ENCODE results near the gene TAF1D. TPM values are rescaled to one million over a fixed set of nuclear protein-coding genes. Genes with fewer than 3 reads are reported as not detected.
A peak's percentile ranks its signal among the peaks of the same experiment; 100 is the strongest.
"Not testable (repeated sequence)": the region's sequence is repeated elsewhere in the genome, so short reads cannot be mapped to it uniquely, and the experiment has no call there.

Gene TAF1D
- total RNA-seq, 1 donor from 2014 or later, result 131 TPM

GRCh38 chr11:93753241-93753640 lies 11.9 kb upstream of the TAF1D start:
- Mint-ChIP-seq H3K4me1 (ENCODE audit: unreplicated experiment) (peaks cover 3% of the 10 kb centered on the region), H3K36me3 (ENCODE audit: low read depth, unreplicated experiment) (peaks cover 9% of the 10 kb centered on the region), H3K9me3 (ENCODE audit: unreplicated experiment) (no peaks in the 10 kb centered on the region), H3K27me3 (ENCODE audit: unreplicated experiment) (no peaks in the 10 kb centered on the region), H3K27ac (ENCODE audit: unreplicated experiment) (no peak overlapping the region), H3K4me3 (ENCODE audit: unreplicated experiment) (no peak overlapping the region)
- DNase-seq (ENCODE audit: low spot score), result no peak
- no peak for TF ChIP-seq CTCF (IDR thresholded peaks at IDR 0.05; ENCODE audit: unreplicated experiment)

- Mint-ChIP-seq H3K4me1 (ENCODE audit: unreplicated experiment) (peaks cover 3% of the 10 kb centered on the region), H3K27me3 (ENCODE audit: unreplicated experiment) (no peaks in the 10 kb centered on the region), H3K36me3 (ENCODE audit: low read depth, unreplicated experiment) (peaks cover 9% of the 10 kb centered on the region), H3K27ac (ENCODE audit: unreplicated experiment) (no peak overlapping the region), H3K4me3 (ENCODE audit: unreplicated experiment) (no peak overlapping the region), H3K9me3 (ENCODE audit: unreplicated experiment) (no peaks in the 10 kb centered on the region)
- no peak for TF ChIP-seq CTCF (IDR thresholded peaks at IDR 0.05; ENCODE audit: unreplicated experiment)
- DNase-seq (ENCODE audit: low spot score), result no peak
Observed at GRCh38 chr11:93751001-93751400, 9.7 kb upstream of the TAF1D start.

- peaks cover 5% of the 10 kb centered on the region for H3K27me3 Mint-ChIP-seq (ENCODE audit: unreplicated experiment)
- no peaks in the 10 kb centered on the region for H3K9me3 Mint-ChIP-seq (ENCODE audit: unreplicated experiment)
- no peak for DNase-seq (ENCODE audit: low spot score)
- H3K4me1 Mint-ChIP-seq (ENCODE audit: unreplicated experiment), result peaks cover 18% of the 10 kb centered on the region
- H3K27ac Mint-ChIP-seq (ENCODE audit: unreplicated experiment), result no peak overlapping the region
- H3K4me3 Mint-ChIP-seq (ENCODE audit: unreplicated experiment), result no peak overlapping the region
- TF ChIP-seq CTCF (IDR thresholded peaks at IDR 0.05; ENCODE audit: unreplicated experiment), result no peak
- H3K36me3 Mint-ChIP-seq (ENCODE audit: low read depth, unreplicated experiment), result peaks cover under 1% of the 10 kb centered on the region
Observed at GRCh38 chr11:93747122-93747521, 5.8 kb upstream of the TAF1D start.

- H3K27ac Mint-ChIP-seq (ENCODE audit: unreplicated experiment), result no peak overlapping the region
Observed at GRCh38 chr11:93746101-93746500, 4.8 kb upstream of the TAF1D start.

GRCh38 chr11:93745005-93745755 lies 3.9 kb upstream of the TAF1D start:
- peaks cover 28% of the 10 kb centered on the region for H3K4me1 Mint-ChIP-seq (ENCODE audit: unreplicated experiment)
- peaks cover 12% of the 10 kb centered on the region for H3K36me3 Mint-ChIP-seq (ENCODE audit: low read depth, unreplicated experiment)
- H3K27me3 Mint-ChIP-seq (ENCODE audit: unreplicated experiment), result peaks cover 21% of the 10 kb centered on the region
- peak; percentile 9 for DNase-seq (ENCODE audit: low spot score)
- H3K9me3 Mint-ChIP-seq (ENCODE audit: unreplicated experiment); H3K4me3 Mint-ChIP-seq (ENCODE audit: unreplicated experiment): not testable (repeated sequence)
- peak overlapping the region; percentile 93 for H3K27ac Mint-ChIP-seq (ENCODE audit: unreplicated experiment)

More at GRCh38 chr11:93746101-93746500, 4.8 kb upstream of the TAF1D start:
- TF ChIP-seq CTCF (IDR thresholded peaks at IDR 0.05; ENCODE audit: unreplicated experiment), result no peak
- Mint-ChIP-seq H3K4me1 (ENCODE audit: unreplicated experiment) (peaks cover 27% of the 10 kb centered on the region), H3K36me3 (ENCODE audit: low read depth, unreplicated experiment) (peaks cover 6% of the 10 kb centered on the region), H3K27me3 (ENCODE audit: unreplicated experiment) (peaks cover 16% of the 10 kb centered on the region), H3K4me3 (ENCODE audit: unreplicated experiment) (no peak overlapping the region), H3K9me3 (ENCODE audit: unreplicated experiment) (no peaks in the 10 kb centered on the region)
- no peak for DNase-seq (ENCODE audit: low spot score)
